Spleen (tissue), 11 donors: ENCODE measurements around the gene POMGNT2. TPM values are rescaled to one million over a fixed set of nuclear protein-coding genes. Genes with fewer than 3 reads are reported as not detected.

Experiments used
- DNase-seq: peaks from one replicate; pipeline ENCODE4 v3.0.0-alpha.2; 2020
- H3K27ac ChIP-seq, 8 donors: fragments of 200-600 bp; sonication (generic) in 7 of 8; 1 replicate in 4 of 8; 2 replicates in 4 of 8; pipeline versions ENCODE4 v1.5.0 to v1.8.0; 2016 to 2021; ENCODE audit warnings: inconsistent platforms in 4 of 8, mild to moderate bottlenecking in 4 of 8, moderate library complexity in 1 of 8
- H3K27me3 ChIP-seq, 7 donors: fragments of 200-600 bp; sonication (generic) in 6 of 7; replicated peaks in 1 of 7; 1 replicate in 4 of 7; 2 replicates in 3 of 7; pipeline versions ENCODE4 v1.5.0 to v1.8.0; 2016 to 2021; ENCODE audit warnings: inconsistent platforms in 3 of 7, mild to moderate bottlenecking in 1 of 7
- H3K36me3 ChIP-seq, 6 donors: fragments of 200-600 bp; sonication (generic) in 5 of 6; 1 replicate in 4 of 6; 2 replicates in 2 of 6; pipeline versions ENCODE4 v1.5.0 to v1.8.0; 2016 to 2021; ENCODE audit warnings: inconsistent platforms in 2 of 6
- H3K4me1 ChIP-seq, 6 donors: fragments of 200-600 bp; sonication (generic) in 5 of 6; 1 replicate in 3 of 6; 2 replicates in 3 of 6; pipeline versions ENCODE4 v1.5.0 to v1.8.0; 2016 to 2021; ENCODE audit warnings: inconsistent platforms in 3 of 6
- H3K4me3 ChIP-seq, 8 donors: fragments of 200-600 bp; sonication (generic) in 7 of 8; 1 replicate in 4 of 8; 2 replicates in 4 of 8; pipeline versions ENCODE4 v1.5.0 to v1.8.0; 2016 to 2021; ENCODE audit warnings: inconsistent platforms in 4 of 8, mild to moderate bottlenecking in 4 of 8, moderate library complexity in 2 of 8
- H3K9me3 ChIP-seq, 8 donors: fragments of 200-600 bp; sonication (generic) in 7 of 8; 1 replicate in 4 of 8; 2 replicates in 4 of 8; pipeline versions ENCODE4 v1.5.0 to v1.8.0; 2016 to 2021; ENCODE audit warnings: inconsistent platforms in 4 of 8
- POLR2A ChIP-seq, 3 donors: fragments of 450-650 bp; IDR thresholded peaks; one replicate each; pipeline ENCODE4 v1.5.1; 2017; ENCODE audit warnings: antibody characterized with exemption in 3 of 3, mild to moderate bottlenecking in 1 of 3
- POLR2AphosphoS5 ChIP-seq, 3 donors: sonication (generic); formaldehyde crosslinking; IDR thresholded peaks; one replicate each; pipeline ENCODE4 v1.5.1; 2017; ENCODE audit warnings: antibody characterized with exemption in 3 of 3
- WGBS, 5 donors: extraction: QIAGEN DNeasy Blood & Tissue Kit in 3 of 5; methylation state at CpG; one replicate each; pipeline versions ENCODE4 v1.1.5 to v1.1.7; 2013 to 2018; 5-methylcytosine and 5-hydroxymethylcytosine counted together
- intact Hi-C: fragments of 100-400 bp; cut with DNase I; formaldehyde crosslinking; loops from one replicate; pipeline ENCODE4 v1.15.0; 2023; ENCODE audit warnings: low total_unique reads
- polyA plus RNA-seq, 3 donors: library from polyadenylated mRNA; stranded (reverse); fragments of 200-250 nt; gene quantifications; one replicate each; pipeline ENCODE4 v1.2.1, GENCODE V29; 2013
- total RNA-seq, 7 donors: library from RNA; depleted of rRNA in 3 of 7; stranded (reverse); fragments of >200 nt in 3 of 7; fragmentation: NEBNext Ultra II Directional in 4 of 7; extraction: Animal tissue kit (Norgen Biotek cat#: 25700) in 4 of 7; gene quantifications; one replicate each; pipeline versions ENCODE4 v1.1.0 to v1.2.1, GENCODE V29; 2016 to 2021
- TF ChIP-seq, protein P1 (sequence below), 11 experiments: fragments of 200-600 bp in 7 of 11; fragments of 450-650 bp in 4 of 11; sonication (generic) in 4 of 11; IDR thresholded peaks in 8 of 11; conservative IDR thresholded peaks in 3 of 11; 1 replicate in 7 of 11; 2 replicates in 4 of 11; pipeline versions ENCODE4 v1.4.0 to v1.8.0; 2016 to 2021; ENCODE audit warnings: antibody characterized with exemption in 11 of 11, inconsistent platforms in 4 of 11, mild to moderate bottlenecking in 1 of 11
- donor health status: healthy with polysubstance abuse.
- donor health status: DM: no; HTN: no; CAD: no; lungs with moderate emphysema.
- donor health status: DM: no; HTN: no; CAD: no.
- donor health status: Bipolar disorder and iron deficiency.
- donor health status: healthy.
- donor health status: DM: no; HTN: no; CAD: no.
- donor health status: DM: yes; HTN: yes; CAD: no.

The POMGNT2 gene
- total and polyA plus RNA-seq, 10 donors = 2.3 to 13.6 (median 6.4) TPM

DNA sequence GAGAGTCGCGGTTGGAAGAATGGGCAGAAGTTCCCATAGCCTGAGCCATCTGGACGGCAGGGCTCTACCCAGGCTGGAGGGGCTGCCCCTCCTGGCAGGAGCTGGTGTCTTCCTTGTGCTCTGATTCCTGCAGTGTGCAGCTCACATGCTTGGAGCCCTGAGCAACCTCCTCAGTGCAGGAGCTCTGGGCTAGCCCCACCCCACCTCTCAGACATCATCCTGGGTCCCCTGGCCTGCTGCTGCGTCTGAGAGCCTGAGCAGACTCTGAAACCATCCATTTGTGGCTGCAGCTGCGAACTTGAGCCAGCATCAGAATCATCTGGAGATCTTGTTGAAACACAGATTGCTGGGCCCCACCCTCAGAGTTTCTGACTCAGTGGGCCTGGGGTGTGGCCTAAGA is 42.8 kb downstream of the POMGNT2 start:
- no peak for TF ChIP-seq POLR2A (IDR thresholded peaks at IDR 0.05)
- no peak for TF ChIP-seq POLR2AphosphoS5 (IDR thresholded peaks at IDR 0.05)
- no peaks in the 10 kb centered on the region for H3K4me1 ChIP-seq
- H3K27me3 ChIP-seq = no peaks in the 10 kb centered on the region
- no peak overlapping the region for H3K27ac ChIP-seq
- peaks cover 0 to 6% (median 0%) of the 10 kb centered on the region in 8 donors for H3K9me3 ChIP-seq
- H3K4me3 ChIP-seq = no peak overlapping the region
- no peak for DNase-seq
- 65 to 87% (median 73%) methylated on average over 5 of the region's 5 CpGs for WGBS, 5 donors
- H3K36me3 ChIP-seq = no peaks in the 10 kb centered on the region
- intact Hi-C loops = no loop called here

DNA sequence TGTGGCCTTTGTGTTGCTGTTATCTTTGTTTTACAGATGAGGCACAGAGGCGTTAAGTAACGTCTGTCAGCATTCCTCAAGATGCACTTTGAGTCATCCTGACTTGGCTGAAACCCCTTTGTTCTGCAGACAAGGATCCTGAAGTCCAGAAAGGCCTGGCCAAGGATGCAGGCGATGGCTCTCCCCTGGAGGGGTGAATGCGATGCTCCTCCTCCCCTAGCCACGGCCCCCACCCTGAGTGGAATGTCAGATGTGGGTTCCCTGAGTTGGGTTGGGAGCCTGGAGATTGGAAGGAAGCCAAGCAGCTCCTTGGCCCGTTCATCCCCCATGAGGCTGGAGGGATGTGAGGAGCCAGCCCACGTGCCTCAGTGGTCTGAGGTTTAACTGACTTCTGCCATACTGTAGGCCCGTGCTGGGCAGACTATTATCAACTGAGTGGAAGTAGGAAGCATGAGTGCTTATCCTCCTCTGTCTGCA is 43.3 kb downstream of the POMGNT2 start:
- Histone ChIP-seq H3K9me3 (peaks cover 0 to 6% (median 0%) of the 10 kb centered on the region in 8 donors), H3K27me3 (no peaks in the 10 kb centered on the region), H3K4me3 (no peak overlapping the region), H3K27ac (no peak overlapping the region), H3K4me1 (no peaks in the 10 kb centered on the region), H3K36me3 (no peaks in the 10 kb centered on the region)
- no peak for DNase-seq
- intact Hi-C loops = no loop called here
- WGBS, 5 donors = 76 to 81% (median 80%) methylated on average over 6 to 8 of the region's 8 CpGs
- TF ChIP-seq, protein P1, sequence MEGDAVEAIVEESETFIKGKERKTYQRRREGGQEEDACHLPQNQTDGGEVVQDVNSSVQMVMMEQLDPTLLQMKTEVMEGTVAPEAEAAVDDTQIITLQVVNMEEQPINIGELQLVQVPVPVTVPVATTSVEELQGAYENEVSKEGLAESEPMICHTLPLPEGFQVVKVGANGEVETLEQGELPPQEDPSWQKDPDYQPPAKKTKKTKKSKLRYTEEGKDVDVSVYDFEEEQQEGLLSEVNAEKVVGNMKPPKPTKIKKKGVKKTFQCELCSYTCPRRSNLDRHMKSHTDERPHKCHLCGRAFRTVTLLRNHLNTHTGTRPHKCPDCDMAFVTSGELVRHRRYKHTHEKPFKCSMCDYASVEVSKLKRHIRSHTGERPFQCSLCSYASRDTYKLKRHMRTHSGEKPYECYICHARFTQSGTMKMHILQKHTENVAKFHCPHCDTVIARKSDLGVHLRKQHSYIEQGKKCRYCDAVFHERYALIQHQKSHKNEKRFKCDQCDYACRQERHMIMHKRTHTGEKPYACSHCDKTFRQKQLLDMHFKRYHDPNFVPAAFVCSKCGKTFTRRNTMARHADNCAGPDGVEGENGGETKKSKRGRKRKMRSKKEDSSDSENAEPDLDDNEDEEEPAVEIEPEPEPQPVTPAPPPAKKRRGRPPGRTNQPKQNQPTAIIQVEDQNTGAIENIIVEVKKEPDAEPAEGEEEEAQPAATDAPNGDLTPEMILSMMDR (IDR thresholded peaks at IDR 0.05 in 8 of 11, conservative IDR thresholded peaks at IDR 0.05 in 3 of 11) = no peak
- TF ChIP-seq POLR2AphosphoS5 (IDR thresholded peaks at IDR 0.05) = no peak
- TF ChIP-seq POLR2A (IDR thresholded peaks at IDR 0.05) = no peak

DNA sequence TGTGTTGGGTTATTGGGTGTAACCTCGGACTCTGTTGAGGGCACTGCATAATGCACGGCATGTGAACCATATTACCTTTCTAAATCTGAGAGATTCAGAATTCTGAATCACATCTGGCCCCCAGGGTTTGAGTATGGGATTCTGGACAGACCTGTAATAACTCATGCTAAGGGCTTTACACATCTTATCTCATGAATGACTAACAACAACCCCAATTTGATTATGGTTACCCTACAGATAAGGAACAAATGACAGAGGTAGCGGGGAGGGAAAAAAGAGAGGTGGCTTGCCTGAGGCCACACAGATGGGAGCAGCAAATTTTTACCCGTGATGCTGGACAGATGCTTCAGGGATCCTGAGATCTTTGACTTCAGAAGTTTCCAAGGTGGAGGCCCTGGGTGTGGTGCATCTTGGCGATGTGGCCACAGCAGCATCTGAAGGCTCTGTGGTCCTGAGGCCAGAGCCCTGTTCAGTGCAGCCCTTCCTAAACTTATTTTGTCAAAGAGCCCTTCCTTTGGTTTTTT is 43.8 kb downstream of the POMGNT2 start:
- no peak for DNase-seq
- TF ChIP-seq POLR2AphosphoS5 (IDR thresholded peaks at IDR 0.05) (no peak), POLR2A (IDR thresholded peaks at IDR 0.05) (no peak)
- TF ChIP-seq, protein P1 (IDR thresholded peaks at IDR 0.05 in 8 of 11, conservative IDR thresholded peaks at IDR 0.05 in 3 of 11) = no peak
- peaks cover 0 to 6% (median 0%) of the 10 kb centered on the region in 8 donors for H3K9me3 ChIP-seq
- H3K4me3 ChIP-seq = no peak overlapping the region
- H3K27me3 ChIP-seq = no peaks in the 10 kb centered on the region
- WGBS, 5 donors = 87 to 95% (median 91%) methylated on average over 5 of the region's 5 CpGs
- no peak overlapping the region for H3K27ac ChIP-seq
- no peaks in the 10 kb centered on the region for H3K4me1 ChIP-seq
- intact Hi-C loops = no loop called here
- no peaks in the 10 kb centered on the region for H3K36me3 ChIP-seq

DNA sequence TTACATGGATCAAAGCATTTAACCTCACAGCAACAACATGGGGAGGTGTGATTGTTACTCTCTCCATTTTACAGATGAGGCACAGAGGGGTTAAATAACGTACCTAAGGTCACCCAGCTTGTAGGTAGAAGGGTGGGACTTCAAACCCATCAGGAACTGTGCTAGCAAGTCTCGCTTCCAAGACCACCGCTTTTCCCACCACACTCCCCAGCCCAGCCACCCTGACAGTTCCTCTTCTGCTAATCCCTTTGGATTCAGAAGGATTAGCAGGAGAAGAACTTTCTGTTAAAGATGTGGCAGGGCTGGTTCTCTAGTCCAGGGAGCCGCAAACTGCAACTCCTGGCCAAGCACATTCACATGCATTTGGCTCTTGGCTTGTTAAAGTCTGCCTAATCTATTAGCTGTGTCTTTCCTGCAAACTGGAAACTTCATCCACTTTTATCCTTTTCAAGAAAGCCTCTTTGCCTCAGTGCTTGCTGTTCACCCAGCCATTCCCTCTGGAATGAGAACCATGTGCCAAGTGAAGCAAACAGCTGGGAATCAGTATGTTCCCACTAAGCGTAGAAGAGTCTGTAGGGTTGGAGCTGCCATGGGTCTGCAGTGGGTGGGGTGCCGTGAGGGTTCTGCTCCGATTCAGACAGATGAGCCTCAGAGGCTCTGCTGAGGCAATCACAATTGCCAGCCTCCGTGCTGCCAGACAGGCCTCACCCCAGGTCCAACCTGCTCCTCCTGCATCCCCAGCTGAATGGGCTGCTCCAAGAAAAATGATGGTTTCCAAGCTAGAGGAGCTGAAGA is 44.6 kb downstream of the POMGNT2 start:
- peaks cover 0 to 6% (median 0%) of the 10 kb centered on the region in 8 donors for H3K9me3 ChIP-seq
- DNase-seq = no peak
- TF ChIP-seq, protein P1 (IDR thresholded peaks at IDR 0.05 in 8 of 11, conservative IDR thresholded peaks at IDR 0.05 in 3 of 11) = no peak
- TF ChIP-seq POLR2AphosphoS5 (IDR thresholded peaks at IDR 0.05) (no peak), POLR2A (IDR thresholded peaks at IDR 0.05) (no peak)
- WGBS, 5 donors = 88 to 95% (median 91%) methylated on average over 8 of the region's 8 CpGs
- H3K27ac ChIP-seq = no peak overlapping the region
- H3K4me1 ChIP-seq = no peaks in the 10 kb centered on the region
- H3K27me3 ChIP-seq = no peaks in the 10 kb centered on the region
- no peak overlapping the region for H3K4me3 ChIP-seq
- H3K36me3 ChIP-seq = no peaks in the 10 kb centered on the region
- intact Hi-C loops = no loop called here
